HepG2 (cell line): ENCODE data around the gene NCOA1. TPM values are rescaled to one million over a fixed set of nuclear protein-coding genes. Genes with fewer than 3 reads are reported as not detected.

Experiments used
- ATAC-seq: fragments of 200-7000 bp; cut with Tn5 transposase; 3 replicates; pipeline ENCODE4 v1.9.1; 2020; ENCODE audit warnings: mild to moderate bottlenecking, moderate library complexity
- BruUV-seq: library from RNA; stranded (reverse); fragments of 400-500 nt; replicated peaks from 2 replicates; lab custom pipeline; 2021; lab: Mats Ljungman, UMichigan
- CTCF ChIA-PET: fragments of 300-600 bp; formaldehyde crosslinking; extraction: SDS; loops from one replicate; lab custom pipeline; 2021; ENCODE audit warnings: low total read pairs, inconsistent platforms, low intra/inter-chr PET ratio; lab: Yijun Ruan, JAX
- POLR2A ChIA-PET: fragments of 350-600 bp; sonication (Branson Sonifier 250); formaldehyde crosslinking; loops from one replicate; lab custom pipeline; 2020; ENCODE audit warnings: antibody characterized with exemption, inconsistent platforms; lab: Yijun Ruan, JAX
- DNase-seq: peaks from one replicate; pipeline ENCODE4 v3.0.0-alpha.2; 2015; ENCODE audit warnings: low spot score
- FAIRE-seq: peaks from 3 replicates; lab custom pipeline; 2011; peaks lifted over from hg19 to GRCh38; lab: Jason Lieb, UNC
- H2AFZ ChIP-seq: one replicate; pipeline ENCODE4 v1.6.1; 2011; ENCODE audit warnings: low read length, inconsistent platforms
- H3K27ac ChIP-seq: fragments of 300-600 bp; 3 replicates; pipeline ENCODE4 v1.8.0; 2011; ENCODE audit warnings: mixed run types, mild to moderate bottlenecking, mixed read lengths, low read length, inconsistent platforms; ENCODE audit not compliant: insufficient read depth; ENCODE audit errors: extremely low read length
- H3K27me3 ChIP-seq, 2 experiments: fragments of 200-600 bp in 1 of 2; 2 replicates in 1 of 2; 3 replicates in 1 of 2; pipeline versions ENCODE4 v1.6.0 to v1.8.0; 2011; ENCODE audit warnings: low read length in 2 of 2, mild to moderate bottlenecking in 2 of 2, moderate library complexity in 2 of 2, inconsistent platforms in 1 of 2; ENCODE audit not compliant: insufficient read depth in 2 of 2, control insufficient read depth in 1 of 2
- H3K36me3 ChIP-seq, 2 experiments: fragments of 200-600 bp in 1 of 2; replicated peaks in 1 of 2; 2 replicates in 1 of 2; 3 replicates in 1 of 2; pipeline versions ENCODE4 v1.5.1 to v1.8.0; 2011; ENCODE audit warnings: low read length in 2 of 2, inconsistent platforms in 1 of 2; ENCODE audit not compliant: insufficient read depth in 2 of 2, control insufficient read depth in 1 of 2
- H3K4me1 ChIP-seq: 2 replicates; pipeline ENCODE4 v1.5.1; 2012; ENCODE audit warnings: low read length, inconsistent platforms; ENCODE audit not compliant: insufficient read depth
- H3K4me2 ChIP-seq: 2 replicates; pipeline ENCODE4 v1.6.0; 2011; ENCODE audit warnings: low read depth, low read length, inconsistent platforms
- H3K4me3 ChIP-seq, 3 experiments: fragments of 200-600 bp in 1 of 3; sonication (generic), shearing (Covaris generic) in 1 of 3; replicated peaks in 1 of 3; 2 replicates each; pipeline ENCODE4 v1.5.1; 2011 to 2016; ENCODE audit warnings: low read length in 3 of 3, inconsistent platforms in 2 of 3, low read depth in 2 of 3, mild to moderate bottlenecking in 2 of 3, control low read depth in 1 of 3, mixed read lengths in 1 of 3; ENCODE audit not compliant: insufficient read depth in 1 of 3
- H3K79me2 ChIP-seq: one replicate; pipeline ENCODE4 v1.6.1; 2011; ENCODE audit warnings: low read length, inconsistent platforms; ENCODE audit not compliant: insufficient read depth
- H3K9ac ChIP-seq: 2 replicates; pipeline ENCODE4 v1.6.0; 2011; ENCODE audit warnings: mild to moderate bottlenecking, low read depth, low read length, inconsistent platforms; ENCODE audit not compliant: insufficient read depth
- H3K9me3 ChIP-seq: 2 replicates; pipeline ENCODE4 v1.5.1; 2012; ENCODE audit warnings: mild to moderate bottlenecking, low read length
- H4K20me1 ChIP-seq: 2 replicates; pipeline ENCODE4 v1.6.0; 2011; ENCODE audit warnings: inconsistent platforms, mild to moderate bottlenecking, low read length, moderate library complexity; ENCODE audit not compliant: insufficient read depth
- ARID2 ChIP-seq: sonication (generic); formaldehyde crosslinking; IDR thresholded peaks from 2 replicates; pipeline ENCODE4 v1.8.1; 2022; ENCODE audit warnings: mild to moderate bottlenecking, missing genetic modification reagents, borderline replicate concordance
- ZC3H4 ChIP-seq: sonication (generic); formaldehyde crosslinking; IDR thresholded peaks from 2 replicates; pipeline ENCODE4 v1.4.0; 2020; ENCODE audit warnings: missing genetic modification reagents, borderline replicate concordance
- ZFP36L2 ChIP-seq: sonication (generic); formaldehyde crosslinking; IDR thresholded peaks from 2 replicates; pipeline ENCODE4 v1.4.0; 2020; ENCODE audit warnings: missing genetic modification reagents
- ZNF230 ChIP-seq: sonication (generic); formaldehyde crosslinking; IDR thresholded peaks from 2 replicates; pipeline ENCODE4 v1.4.0; 2020; ENCODE audit warnings: mild to moderate bottlenecking, missing genetic modification reagents
- WGBS: methylation state at CpG from one replicate; pipeline ENCODE4 v1.1.6; 2017; ENCODE audit warnings: low lambda C conversion rate; 5-methylcytosine and 5-hydroxymethylcytosine counted together
- in situ Hi-C: cut with HindIII; loops from 2 replicates; pipeline ENCODE4 v1.10.0; 2017; ENCODE audit warnings: low pct_unique_long_range_greater_than_20kb; ENCODE audit not compliant: extremely low pct_ligation_motif_present
- intact Hi-C: fragments of 100-400 bp; cut with micrococcal nuclease; formaldehyde crosslinking; loops from one replicate; pipeline ENCODE4 v1.10.0; 2022; ENCODE audit not compliant: unreplicated experiment
- polyA plus RNA-seq, 8 experiments: library from polyadenylated mRNA; depleted of rRNA in 3 of 8; stranded (reverse) in 7 of 8; unstranded in 1 of 8; fragments of >200 nt; fragmentation: Illumina TruSeq in 4 of 8; extraction: Trizol in 4 of 8; gene quantifications; 2 replicates each; pipeline versions ENCODE4 v1.2.1 to v1.2.3, GENCODE V29; 2011 to 2016; ENCODE audit warnings: low read depth in 4 of 8, missing spikeins in 1 of 8, mixed read lengths in 1 of 8; ENCODE audit not compliant: insufficient read depth in 1 of 8
- total RNA-seq, 5 experiments: library from RNA; depleted of rRNA; stranded (reverse); fragments of >200 nt; fragmentation: Illumina TruSeq; extraction: Trizol; gene quantifications; 2 replicates each; pipeline ENCODE4 v1.2.3, GENCODE V29; 2016; ENCODE audit warnings: low read depth in 1 of 5
- TF ChIP-seq, protein P1 (sequence below): sonication (generic); formaldehyde crosslinking; conservative IDR thresholded peaks from 2 replicates; pipeline ENCODE4 v1.8.0; 2022; ENCODE audit warnings: mild to moderate bottlenecking, moderate library complexity, missing genetic modification reagents
- TF ChIP-seq, protein P2 (sequence below): sonication (generic); formaldehyde crosslinking; IDR thresholded peaks from 2 replicates; pipeline ENCODE4 v1.5.1; 2020; ENCODE audit warnings: missing genetic modification reagents, mild to moderate bottlenecking, borderline replicate concordance

NCOA1 gene
- total and polyA plus RNA-seq, 2 of the 13 experiments (the other 11 are each of a cell fraction or from before 2014, with no cell fraction given), result 10.0 to 10.4 TPM

DNA sequence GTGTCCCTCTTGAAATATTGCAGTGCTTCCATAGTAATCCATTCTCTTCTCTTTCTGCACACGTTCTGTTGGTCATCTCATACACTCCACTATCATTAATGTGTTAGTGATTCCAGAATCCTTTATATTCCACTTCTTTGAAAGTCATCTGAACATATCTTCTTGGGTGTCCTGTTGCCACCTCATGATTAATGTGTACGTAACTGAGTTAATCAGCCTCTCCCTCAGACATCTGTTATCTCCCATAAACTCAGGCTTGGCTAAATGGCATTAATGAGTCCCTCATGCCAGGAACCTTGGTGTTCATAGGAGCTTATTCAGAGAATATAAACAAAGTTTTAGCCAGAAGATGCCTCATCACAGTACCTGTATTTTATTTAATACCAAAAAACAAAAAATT is 126.4 kb downstream of the NCOA1 start:
- intact Hi-C loops (no loop called here), in situ Hi-C loops (no loop called here)
- POLR2A ChIA-PET, result no interaction called here
- Histone ChIP-seq H3K4me2 (no peak overlapping the region), H4K20me1 (no peaks in the 10 kb centered on the region), H3K36me3 (no peaks in the 10 kb centered on the region), H3K27ac (no peak overlapping the region), H3K27me3 (no peaks in the 10 kb centered on the region), H3K4me3 (no peak overlapping the region), H2AFZ (no peak overlapping the region), H3K4me1 (no peaks in the 10 kb centered on the region)
- CTCF ChIA-PET, result no interaction called here
- no peak for TF ChIP-seq ZC3H4 (CRISPR knock-in tag)
- no peak for TF ChIP-seq ZNF230
- no peak for TF ChIP-seq ARID2 (CRISPR knock-in tag)
- TF ChIP-seq, protein P1, sequence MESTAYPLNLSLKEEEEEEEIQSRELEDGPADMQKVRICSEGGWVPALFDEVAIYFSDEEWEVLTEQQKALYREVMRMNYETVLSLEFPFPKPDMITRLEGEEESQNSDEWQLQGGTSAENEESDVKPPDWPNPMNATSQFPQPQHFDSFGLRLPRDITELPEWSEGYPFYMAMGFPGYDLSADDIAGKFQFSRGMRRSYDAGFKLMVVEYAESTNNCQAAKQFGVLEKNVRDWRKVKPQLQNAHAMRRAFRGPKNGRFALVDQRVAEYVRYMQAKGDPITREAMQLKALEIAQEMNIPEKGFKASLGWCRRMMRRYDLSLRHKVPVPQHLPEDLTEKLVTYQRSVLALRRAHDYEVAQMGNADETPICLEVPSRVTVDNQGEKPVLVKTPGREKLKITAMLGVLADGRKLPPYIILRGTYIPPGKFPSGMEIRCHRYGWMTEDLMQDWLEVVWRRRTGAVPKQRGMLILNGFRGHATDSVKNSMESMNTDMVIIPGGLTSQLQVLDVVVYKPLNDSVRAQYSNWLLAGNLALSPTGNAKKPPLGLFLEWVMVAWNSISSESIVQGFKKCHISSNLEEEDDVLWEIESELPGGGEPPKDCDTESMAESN, result no peak
- TF ChIP-seq, protein P2, sequence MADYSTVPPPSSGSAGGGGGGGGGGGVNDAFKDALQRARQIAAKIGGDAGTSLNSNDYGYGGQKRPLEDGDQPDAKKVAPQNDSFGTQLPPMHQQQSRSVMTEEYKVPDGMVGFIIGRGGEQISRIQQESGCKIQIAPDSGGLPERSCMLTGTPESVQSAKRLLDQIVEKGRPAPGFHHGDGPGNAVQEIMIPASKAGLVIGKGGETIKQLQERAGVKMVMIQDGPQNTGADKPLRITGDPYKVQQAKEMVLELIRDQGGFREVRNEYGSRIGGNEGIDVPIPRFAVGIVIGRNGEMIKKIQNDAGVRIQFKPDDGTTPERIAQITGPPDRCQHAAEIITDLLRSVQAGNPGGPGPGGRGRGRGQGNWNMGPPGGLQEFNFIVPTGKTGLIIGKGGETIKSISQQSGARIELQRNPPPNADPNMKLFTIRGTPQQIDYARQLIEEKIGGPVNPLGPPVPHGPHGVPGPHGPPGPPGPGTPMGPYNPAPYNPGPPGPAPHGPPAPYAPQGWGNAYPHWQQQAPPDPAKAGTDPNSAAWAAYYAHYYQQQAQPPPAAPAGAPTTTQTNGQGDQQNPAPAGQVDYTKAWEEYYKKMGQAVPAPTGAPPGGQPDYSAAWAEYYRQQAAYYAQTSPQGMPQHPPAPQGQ, result no peak
- no peak for TF ChIP-seq ZFP36L2 (CRISPR knock-in tag)
- TF ChIP-seq, all 625 proteins: peak for 0
- no TSS peak for BruUV-seq
- 73% methylated on average over 2 of the region's 2 CpGs for WGBS
- Histone ChIP-seq H3K9ac (no peak overlapping the region), H3K9me3 (no peaks in the 10 kb centered on the region), H3K79me2 (no peaks in the 10 kb centered on the region)
- FAIRE-seq (no peak), DNase-seq (no peak), ATAC-seq (no peak)
